Activated effector memory CD4-positive, alpha-beta T cell treated with anti-CD3 and anti-CD28 coated beads, Interleukin-2, amount 50 U/mL, for 16 hours (primary cell): ENCODE results near the gene CHRNA4.

Source experiments
- DNase-seq: peaks from one replicate; pipeline ENCODE4 v3.0.0-alpha.2; 2020

CHRNA4 gene

GRCh38 chr20:63362436-63363009, 1.4 kb upstream of the CHRNA4 start:
- no peak for DNase-seq

GRCh38 chr20:63361519-63362435, 628 bp upstream of the CHRNA4 start:
- DNase-seq = no peak

DNA sequence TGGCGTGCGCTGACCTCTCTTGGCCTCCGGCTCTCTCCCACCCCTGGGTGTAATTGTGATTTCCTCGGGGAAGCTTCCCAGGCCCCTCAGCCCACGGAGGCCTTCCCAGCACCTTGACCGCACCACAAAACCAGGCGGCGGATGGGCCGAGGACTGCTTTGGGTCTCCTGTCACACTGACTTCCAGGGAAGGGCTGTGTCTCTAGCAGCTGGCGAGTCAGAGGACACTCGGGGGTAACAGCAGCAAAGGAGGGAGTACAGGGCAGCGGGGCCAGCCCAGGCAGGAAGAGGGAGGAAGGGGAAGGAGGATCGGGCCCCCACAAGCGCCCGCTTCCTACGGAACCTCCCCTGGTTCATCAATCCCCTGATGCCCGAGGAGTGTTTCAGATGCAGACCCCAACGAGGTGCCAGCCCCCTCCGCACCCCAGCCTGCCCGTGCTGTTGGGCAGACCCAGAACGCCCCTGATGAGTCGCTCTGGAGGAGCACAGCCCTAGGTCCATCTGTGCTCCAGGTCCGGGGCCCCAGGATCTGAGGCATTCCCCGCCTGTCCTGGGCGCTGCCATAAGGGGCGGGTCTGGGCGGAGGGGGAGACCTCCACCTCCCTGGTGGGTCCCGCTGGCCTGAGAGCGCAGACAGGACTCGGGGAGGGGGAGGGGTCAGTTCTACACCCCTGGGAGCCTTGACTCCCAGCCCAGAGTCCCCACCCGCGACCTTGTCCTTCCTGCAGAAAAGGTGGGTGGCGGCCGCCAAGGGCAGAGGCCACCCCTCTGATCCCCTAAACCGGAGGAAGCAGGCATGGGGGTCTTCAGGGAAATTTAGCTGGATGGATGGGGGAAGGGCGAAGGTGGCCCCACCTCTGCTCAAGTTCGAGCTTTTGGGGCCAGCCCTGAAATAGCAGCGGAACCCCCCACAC, 956 bp downstream of the CHRNA4 start:
- no peak for DNase-seq

DNA sequence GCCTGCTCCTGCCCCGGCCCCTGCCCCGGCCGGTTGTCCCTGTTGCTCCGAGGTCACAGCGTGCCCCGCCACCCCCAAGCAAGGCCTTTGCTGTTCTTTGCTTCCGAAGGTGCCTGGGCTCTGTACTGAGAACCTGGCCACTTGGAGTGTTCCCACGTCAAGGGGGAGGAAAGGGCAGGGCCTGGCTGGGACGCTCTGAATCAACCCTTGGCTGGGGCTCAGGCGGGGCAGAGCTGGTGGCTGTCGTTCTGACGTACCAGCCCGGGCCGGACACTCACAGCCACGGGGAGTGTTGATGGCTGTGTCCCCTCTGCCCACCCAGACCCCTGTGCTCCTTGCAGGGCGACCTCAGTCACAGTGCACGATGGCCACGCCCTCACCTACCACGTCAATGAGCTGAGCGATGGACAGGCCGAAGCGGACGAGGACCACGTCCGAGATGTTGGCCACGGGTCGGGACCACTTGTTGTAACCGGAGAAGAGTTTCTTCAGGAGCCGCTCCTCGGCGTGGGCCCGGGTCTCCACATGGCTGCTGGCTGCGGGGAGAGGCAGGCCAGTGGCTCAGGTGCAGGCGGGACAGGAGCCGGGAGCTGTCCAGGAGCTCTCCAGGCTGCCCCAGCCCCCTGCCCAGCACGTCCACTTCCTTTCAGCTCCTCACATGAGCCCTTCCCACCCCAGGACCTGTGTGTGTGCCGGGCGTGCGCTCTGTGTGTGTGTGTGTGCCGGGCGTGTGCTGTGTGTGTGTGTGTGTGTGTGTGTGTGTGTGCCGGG, 1.8 kb downstream of the CHRNA4 start:
- DNase-seq = no peak

DNA sequence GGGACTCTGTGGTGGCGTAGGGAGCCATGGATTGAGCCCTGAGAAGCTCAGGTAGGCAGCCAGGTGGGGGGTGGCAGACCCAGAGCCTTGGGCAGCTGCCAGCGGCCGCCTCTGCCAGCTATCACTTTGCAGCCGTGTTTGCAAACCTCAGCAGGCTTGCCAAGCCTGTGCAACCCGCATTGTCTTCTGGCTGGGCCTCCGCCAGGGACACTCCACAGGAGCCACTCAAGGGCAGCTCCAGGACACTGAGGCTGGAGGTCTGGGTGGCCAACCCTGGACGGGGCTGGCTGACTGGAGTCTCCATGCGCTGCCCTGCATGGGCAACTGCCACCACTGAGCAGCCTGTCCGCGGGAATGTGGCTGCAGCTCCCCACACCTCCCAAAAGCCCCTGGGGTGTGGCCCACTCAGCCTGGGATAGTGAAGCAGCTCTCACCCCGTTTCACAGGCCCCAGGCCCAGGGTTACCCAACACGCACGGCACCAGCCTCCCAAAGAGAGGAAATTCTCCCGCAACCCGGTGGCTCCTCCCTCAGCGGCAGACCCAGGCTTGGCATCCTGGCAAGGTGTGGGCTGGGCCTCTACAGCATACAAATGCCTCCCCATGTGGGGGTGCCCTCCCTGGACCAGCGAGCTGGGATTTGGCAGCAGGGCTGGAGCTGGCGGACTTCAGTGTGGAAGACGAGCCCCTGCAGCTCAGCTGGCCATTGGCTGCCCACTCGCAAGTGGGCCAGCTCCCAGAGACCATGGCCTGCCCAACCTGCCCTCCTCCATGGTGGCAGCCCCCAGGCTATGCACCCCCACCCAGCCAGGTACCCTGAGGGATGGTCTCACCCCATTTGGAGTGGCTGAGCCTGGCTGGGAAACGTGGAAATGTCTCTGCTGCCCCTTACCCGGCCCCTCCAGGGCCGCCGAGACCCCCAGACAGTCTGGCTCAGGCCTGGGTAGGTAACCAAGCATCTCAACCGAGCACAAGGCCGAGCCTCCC, 2.9 kb downstream of the CHRNA4 start:
- DNase-seq = no peak

- DNase-seq = no peak
Observed at GRCh38 chr20:63356931-63357879, 3.9 kb downstream of the CHRNA4 start.

DNA sequence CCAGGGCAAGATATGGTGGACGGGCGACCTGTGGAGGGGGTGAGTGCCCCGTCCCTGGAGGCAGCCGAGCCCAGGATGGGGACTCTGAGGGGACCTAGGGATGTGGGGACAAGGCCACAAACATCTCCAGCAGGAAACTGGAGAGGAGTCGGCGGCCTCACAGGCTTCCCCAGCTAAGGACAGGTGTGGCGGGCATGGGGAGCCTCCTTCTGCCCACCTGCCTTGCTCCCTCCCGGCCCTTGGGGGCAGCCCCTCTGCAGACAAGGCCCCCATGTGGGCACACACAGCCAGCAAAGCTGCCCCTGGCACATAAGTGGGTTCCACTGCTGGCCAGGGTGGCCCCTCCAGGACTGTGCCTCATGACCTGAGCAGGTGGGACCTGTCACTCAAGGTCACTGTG, 4.6 kb downstream of the CHRNA4 start:
- DNase-seq = no peak

GRCh38 chr20:63355781-63356295, 5.3 kb downstream of the CHRNA4 start:
- DNase-seq = no peak

GRCh38 chr20:63354636-63355350, 6.4 kb downstream of the CHRNA4 start:
- no peak for DNase-seq

DNA sequence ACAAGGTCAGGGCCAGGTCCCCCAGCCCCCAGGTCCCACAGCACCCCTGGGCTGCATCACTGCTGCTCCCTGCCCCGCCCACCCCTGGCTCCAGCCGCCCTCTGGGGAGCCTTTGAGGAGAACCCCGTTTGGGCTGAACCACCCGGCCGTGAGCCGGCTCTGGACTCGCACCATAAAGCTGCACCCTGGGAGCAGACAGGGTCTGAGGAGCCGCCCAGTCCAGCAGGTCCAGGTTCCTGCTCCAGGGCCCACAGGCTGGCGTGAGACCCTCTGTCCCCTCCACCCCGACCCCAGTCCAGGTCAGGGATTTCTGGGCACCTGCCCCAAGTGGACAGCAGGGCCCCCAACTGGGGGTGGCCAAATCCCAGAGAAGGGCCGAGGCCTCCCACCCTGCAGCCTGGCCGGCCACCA, 8.3 kb downstream of the CHRNA4 start:
- no peak for DNase-seq

GRCh38 chr20:63351811-63352591, 9.1 kb downstream of the CHRNA4 start:
- no peak for DNase-seq

DNA sequence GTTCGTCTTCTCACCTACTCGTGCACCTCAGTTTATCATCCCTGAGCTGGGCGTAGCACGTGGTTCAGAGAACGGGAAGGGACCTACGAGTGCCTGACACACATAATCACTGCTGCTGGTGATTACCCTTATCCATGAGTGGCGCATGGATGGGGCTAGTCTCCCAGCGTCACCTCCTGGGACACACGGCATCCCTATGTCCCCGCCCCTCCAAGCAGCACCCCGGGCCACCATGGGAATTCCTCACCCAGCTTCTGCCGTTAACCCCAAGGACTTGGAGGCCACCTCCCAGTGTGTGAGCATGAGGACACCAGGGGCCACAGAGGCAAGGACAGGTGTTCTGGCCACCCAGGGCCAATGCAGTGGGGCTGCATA, 9.8 kb downstream of the CHRNA4 start:
- DNase-seq = no peak

DNA sequence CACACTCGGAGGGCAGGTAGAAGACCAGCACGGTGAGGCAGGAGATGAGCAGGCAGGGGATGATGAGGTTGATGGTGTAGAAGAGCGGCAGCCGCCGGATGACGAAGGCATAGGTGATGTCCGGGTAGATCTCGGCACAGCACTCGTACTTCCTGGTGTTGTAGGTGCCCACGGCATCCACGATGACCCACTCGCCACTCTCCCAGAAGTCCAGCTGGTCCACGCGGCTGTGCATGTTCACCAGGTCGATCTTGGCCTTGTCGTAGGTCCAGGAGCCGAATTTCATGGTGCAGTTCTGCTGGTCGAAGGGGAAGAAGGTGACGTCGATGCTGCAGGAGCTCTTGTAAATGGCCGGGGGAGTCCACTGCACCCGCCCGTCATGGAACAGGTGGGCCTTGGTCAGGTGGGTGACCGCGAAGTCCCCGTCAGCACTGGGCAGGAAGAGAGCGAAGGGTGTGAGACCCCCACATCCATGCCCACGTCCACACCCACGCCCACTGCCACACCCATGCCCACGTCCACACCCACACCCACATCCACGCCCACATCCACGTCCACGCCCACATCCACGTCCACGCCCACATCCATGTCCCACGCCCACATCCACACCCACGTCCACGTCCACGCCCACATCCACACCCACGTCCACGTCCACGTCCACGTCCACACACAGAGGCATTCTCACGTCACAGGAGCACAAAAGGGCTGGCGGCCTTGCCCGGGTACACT, 10.4 kb downstream of the CHRNA4 start:
- DNase-seq = no peak

DNA sequence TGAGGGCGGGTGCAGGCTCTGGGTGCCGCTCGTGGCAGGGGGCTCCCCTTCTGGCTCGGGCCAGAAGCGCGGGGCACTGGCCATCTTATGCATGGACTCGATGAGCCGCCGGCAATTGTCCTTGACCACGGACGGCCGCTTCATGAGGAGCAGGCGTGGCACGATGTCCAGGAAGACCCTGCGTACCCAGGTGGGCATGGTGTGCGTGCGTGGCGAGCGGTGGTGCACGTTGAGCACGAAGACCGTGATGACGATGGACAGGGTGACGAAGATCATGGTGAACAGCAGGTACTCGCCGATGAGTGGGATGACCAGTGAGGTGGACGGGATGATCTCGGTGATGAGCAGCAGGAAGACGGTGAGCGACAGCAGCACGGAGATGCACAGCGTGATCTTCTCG, 11.0 kb downstream of the CHRNA4 start:
- no peak for DNase-seq

DNA sequence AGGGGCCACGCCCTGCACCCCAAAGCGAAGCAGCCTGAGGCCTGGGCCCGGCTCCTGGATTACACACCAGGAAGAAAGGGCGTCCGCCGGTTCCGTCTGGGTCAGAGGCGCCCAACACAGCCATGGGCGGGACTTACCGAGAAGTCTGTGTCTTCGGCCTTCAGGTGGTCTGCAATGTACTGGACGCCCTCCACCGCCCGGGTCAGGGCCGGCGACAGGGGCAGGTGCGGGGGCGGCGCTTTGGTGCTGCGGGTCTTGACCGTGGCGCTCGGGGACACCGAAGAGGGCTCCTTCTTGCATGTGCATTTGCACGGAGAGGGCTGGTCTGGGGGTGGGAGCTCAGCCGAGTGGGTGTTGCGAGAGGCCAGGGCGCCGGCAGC, 11.6 kb downstream of the CHRNA4 start:
- DNase-seq = no peak

- no peak for DNase-seq
Observed at GRCh38 chr20:63348828-63349515, 12.2 kb downstream of the CHRNA4 start.
